Left lung (tissue), 10 donors: ENCODE measurements around the gene VPS37B. TPM values are rescaled to one million over a fixed set of nuclear protein-coding genes. Genes with fewer than 3 reads are reported as not detected.

ENCODE experiments used
- ATAC-seq: fragments of 200-7000 bp; cut with Tn5 transposase; one replicate; pipeline ENCODE4 v1.9.1; 2020; ENCODE audit warnings: moderate library complexity
- DNase-seq, 4 donors: peaks; one replicate each; pipeline ENCODE4 v3.0.0-alpha.2; 2013 to 2020
- H3K27ac ChIP-seq, 2 donors: fragments of 200-600 bp; sonication (generic) in 1 of 2; one replicate each; pipeline versions ENCODE4 v1.5.0 to v1.8.0; 2020 to 2021
- H3K27me3 ChIP-seq, 2 donors: fragments of 200-600 bp; sonication (generic) in 1 of 2; one replicate each; pipeline versions ENCODE4 v1.5.0 to v1.8.0; 2020 to 2021
- H3K36me3 ChIP-seq, 2 donors: fragments of 200-600 bp; sonication (generic) in 1 of 2; one replicate each; pipeline versions ENCODE4 v1.5.0 to v1.8.0; 2020 to 2021
- H3K4me1 ChIP-seq, 2 donors: fragments of 200-600 bp; one replicate each; pipeline ENCODE4 v1.8.0; 2021
- H3K4me3 ChIP-seq, 2 donors: fragments of 200-600 bp; sonication (generic) in 1 of 2; one replicate each; pipeline versions ENCODE4 v1.5.0 to v1.8.0; 2020 to 2021; ENCODE audit warnings: mild to moderate bottlenecking in 1 of 2
- H3K9me3 ChIP-seq, 2 donors: fragments of 200-600 bp; sonication (generic) in 1 of 2; one replicate each; pipeline versions ENCODE4 v1.5.0 to v1.8.0; 2020 to 2021
- CTCF ChIP-seq, 2 donors: fragments of 200-600 bp; sonication (generic) in 1 of 2; IDR thresholded peaks; one replicate each; pipeline versions ENCODE4 v1.5.0 to v1.8.0; 2021; ENCODE audit warnings: antibody characterized with exemption in 2 of 2
- intact Hi-C, 2 donors: fragments of 100-400 bp; cut with DNase I; formaldehyde crosslinking; loops; one replicate each; pipeline versions ENCODE4 v1.11.2 to v1.14.2; 2022
- polyA plus RNA-seq, 6 donors: library from polyadenylated mRNA; unstranded; fragments of 120-200 nt; gene quantifications; one replicate each; pipeline ENCODE4 v1.2.1, GENCODE V29; 2013; ENCODE audit not compliant: insufficient read length in 6 of 6
- total RNA-seq, 2 donors: library from RNA; stranded (reverse); fragmentation: NEBNext Ultra II Directional; extraction: Animal tissue kit (Norgen Biotek cat#: 25700); gene quantifications; one replicate each; pipeline ENCODE4 v1.2.1, GENCODE V29; 2021
- donor health status: DM: no; HTN: yes; CAD: no.
- donor health status: DM: no; HTN: no; CAD: no.

Gene VPS37B
- total and polyA plus RNA-seq, 8 donors = 23.2 to 35.8 (median 29.7) TPM

GRCh38 chr12:122858591-122859302, 37.2 kb downstream of the VPS37B start:
- no peak for DNase-seq
- intact Hi-C loops = loop anchor here (5.0 kb wide), 1 partner anchor 94 kb away; no protein-coding TSS in a partner anchor
- no peak for TF ChIP-seq CTCF (IDR thresholded peaks at IDR 0.05)
- H3K27me3 ChIP-seq = no peaks in the 10 kb centered on the region
- no peaks in the 10 kb centered on the region for H3K9me3 ChIP-seq
- no peak overlapping the region for H3K27ac ChIP-seq
- no peak overlapping the region for H3K4me3 ChIP-seq
- H3K36me3 ChIP-seq = peaks cover 0 to 58% of the 10 kb centered on the region in 2 donors
- H3K4me1 ChIP-seq = peaks cover 0 to 32% of the 10 kb centered on the region in 2 donors
- no peak for ATAC-seq

GRCh38 chr12:122858171-122858570, 37.8 kb downstream of the VPS37B start:
- Histone ChIP-seq H3K27me3 (no peaks in the 10 kb centered on the region), H3K4me1 (peaks cover 0 to 27% of the 10 kb centered on the region in 2 donors), H3K9me3 (no peaks in the 10 kb centered on the region), H3K36me3 (peaks cover 0 to 58% of the 10 kb centered on the region in 2 donors), H3K27ac (no peak overlapping the region), H3K4me3 (no peak overlapping the region)
- TF ChIP-seq CTCF (IDR thresholded peaks at IDR 0.05) = no peak
- peak in 1 of 4 donors; percentile 82 for DNase-seq
- ATAC-seq = peak; percentile 63
- intact Hi-C loops = loop anchor here (5.0 kb wide), 1 partner anchor 94 kb away; no protein-coding TSS in a partner anchor

DNA sequence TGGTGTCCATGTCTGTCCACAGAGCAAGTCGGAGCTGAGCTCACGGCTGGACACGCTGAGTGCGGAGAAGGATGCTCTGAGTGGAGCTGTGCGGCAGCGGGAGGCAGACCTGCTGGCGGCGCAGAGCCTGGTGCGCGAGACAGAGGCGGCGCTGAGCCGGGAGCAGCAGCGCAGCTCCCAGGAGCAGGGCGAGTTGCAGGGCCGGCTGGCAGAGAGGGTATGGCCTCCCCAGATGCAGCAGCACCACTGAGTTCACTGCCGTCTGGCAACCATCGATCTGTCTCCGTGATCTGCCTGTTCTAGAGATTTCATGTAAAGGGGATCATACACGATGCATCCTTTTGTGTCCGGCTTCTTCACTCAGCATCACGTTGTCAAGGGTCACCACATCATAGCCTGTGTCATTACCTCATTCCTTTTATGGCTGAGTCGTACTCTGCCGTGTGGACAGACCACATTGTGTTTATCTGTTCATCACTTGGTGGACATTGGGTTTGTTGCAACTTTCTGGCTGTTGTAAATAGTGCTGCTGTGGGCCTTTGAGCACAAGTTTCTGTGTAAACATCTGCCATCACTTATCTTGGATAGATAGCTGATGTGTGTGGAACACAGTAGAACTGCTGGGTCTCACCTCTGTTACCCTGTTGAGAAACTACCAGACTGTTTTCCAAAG, 38.8 kb downstream of the VPS37B start:
- no peak for TF ChIP-seq CTCF (IDR thresholded peaks at IDR 0.05)
- H3K27me3 ChIP-seq = no peaks in the 10 kb centered on the region
- intact Hi-C loops = loop anchor here (5.0 kb wide), 1 partner anchor 95 kb away; no protein-coding TSS in a partner anchor
- no peak overlapping the region for H3K27ac ChIP-seq
- no peaks in the 10 kb centered on the region for H3K9me3 ChIP-seq
- DNase-seq (no peak), ATAC-seq (no peak)
- H3K4me1 ChIP-seq = peaks cover 3 to 24% of the 10 kb centered on the region in 2 donors
- H3K36me3 ChIP-seq = peaks cover 0 to 58% of the 10 kb centered on the region in 2 donors
- no peak overlapping the region for H3K4me3 ChIP-seq

- no peak overlapping the region for H3K4me3 ChIP-seq
- peaks cover 0 to 56% of the 10 kb centered on the region in 2 donors for H3K36me3 ChIP-seq
- H3K4me1 ChIP-seq = peaks cover 3 to 16% of the 10 kb centered on the region in 2 donors
- no peaks in the 10 kb centered on the region for H3K27me3 ChIP-seq
- H3K27ac ChIP-seq = no peak overlapping the region
- DNase-seq = no peak
- TF ChIP-seq CTCF (IDR thresholded peaks at IDR 0.05) = no peak
- H3K9me3 ChIP-seq = no peaks in the 10 kb centered on the region
- intact Hi-C loops = loop anchor here (5.0 kb wide), 1 partner anchor 96 kb away; no protein-coding TSS in a partner anchor
- no peak for ATAC-seq
These were observed 39.7 kb downstream of the VPS37B start for GRCh38 chr12:122855928-122856831.
